IMR-90 (cell line): ENCODE results near the gene COX19. TPM values are rescaled to one million over a fixed set of nuclear protein-coding genes. Genes with fewer than 3 reads are reported as not detected.

Experiments
- ATAC-seq: fragments of 200-7000 bp; cut with Tn5 transposase; 2 replicates; pipeline ENCODE4 v1.9.1; 2020; ENCODE audit warnings: low read depth, mild to moderate bottlenecking, moderate library complexity
- BruUV-seq: library from RNA; stranded (reverse); fragments of 400-500 nt; replicated peaks from 2 replicates; lab custom pipeline; 2021; lab: Mats Ljungman, UMichigan
- CTCF ChIA-PET: fragments of 300-600 bp; formaldehyde crosslinking; extraction: SDS; loops from one replicate; lab custom pipeline; 2021; ENCODE audit warnings: antibody characterized with exemption; lab: Yijun Ruan, JAX
- POLR2A ChIA-PET: fragments of 300-600 bp; sonication (Branson Sonifier 250); formaldehyde crosslinking; loops from one replicate; lab custom pipeline; 2022; ENCODE audit warnings: antibody characterized with exemption; ENCODE audit not compliant: unreplicated experiment; lab: Charles Lee
- DNase-seq: peaks from one replicate; pipeline ENCODE4 v3.0.0; 2013
- H2AFZ ChIP-seq: replicated peaks from 2 replicates; pipeline ENCODE3; 2013; ENCODE audit warnings: low read length, mild to moderate bottlenecking; ENCODE audit not compliant: poor library complexity
- H2AK5ac ChIP-seq: 2 replicates; pipeline ENCODE4 v1.6.1; 2013; ENCODE audit warnings: low read depth, low read length, inconsistent platforms
- H2AK9ac ChIP-seq: replicated peaks from 2 replicates; pipeline ENCODE3; 2013; ENCODE audit warnings: mild to moderate bottlenecking, low read depth, low read length, moderate library complexity; ENCODE audit not compliant: poor library complexity
- H2BK120ac ChIP-seq: 2 replicates; pipeline ENCODE4 v1.6.1; 2013; ENCODE audit warnings: low read depth, low read length, inconsistent platforms
- H2BK15ac ChIP-seq: 3 replicates; pipeline ENCODE4 v1.6.1; 2013; ENCODE audit warnings: low read depth, low read length, inconsistent platforms
- H2BK20ac ChIP-seq: 2 replicates; pipeline ENCODE4 v1.6.1; 2013; ENCODE audit warnings: low read depth, mild to moderate bottlenecking, inconsistent platforms, low read length, moderate library complexity
- H2BK5ac ChIP-seq: 2 replicates; pipeline ENCODE4 v1.6.1; 2013; ENCODE audit warnings: mild to moderate bottlenecking, low read depth, low read length, inconsistent platforms; ENCODE audit not compliant: poor library complexity, severe bottlenecking
- H3K14ac ChIP-seq: replicated peaks from 2 replicates; pipeline ENCODE4 v1.6.1; 2013; ENCODE audit warnings: low read depth, low read length, inconsistent platforms
- H3K18ac ChIP-seq: 2 replicates; pipeline ENCODE4 v1.6.1; 2013; ENCODE audit warnings: low read depth, low read length, control low read depth
- H3K23ac ChIP-seq: 2 replicates; pipeline ENCODE4 v1.6.1; 2013; ENCODE audit warnings: low read depth, low read length, inconsistent platforms
- H3K27ac ChIP-seq: 2 replicates; pipeline ENCODE4 v1.5.1; 2013; ENCODE audit warnings: mild to moderate bottlenecking, control low read depth, low read length; ENCODE audit not compliant: insufficient read depth
- H3K27me3 ChIP-seq: 2 replicates; pipeline ENCODE4 v1.6.1; 2013; ENCODE audit warnings: low read length; ENCODE audit not compliant: control insufficient read depth, insufficient read depth
- H3K36me3 ChIP-seq: 2 replicates; pipeline ENCODE4 v1.6.1; 2013; ENCODE audit warnings: low read length, mixed read lengths; ENCODE audit not compliant: control insufficient read depth, insufficient read depth
- H3K4ac ChIP-seq: 2 replicates; pipeline ENCODE4 v1.6.1; 2013; ENCODE audit warnings: low read depth, low read length, inconsistent platforms
- H3K4me1 ChIP-seq: 2 replicates; pipeline ENCODE4 v1.6.1; 2013; ENCODE audit warnings: low read length, mixed read lengths; ENCODE audit not compliant: control insufficient read depth, insufficient read depth
- H3K4me2 ChIP-seq: 2 replicates; pipeline ENCODE4 v1.6.1; 2013; ENCODE audit warnings: low read depth, mild to moderate bottlenecking, control low read depth, low read length, moderate library complexity
- H3K4me3 ChIP-seq: 2 replicates; pipeline ENCODE4 v1.5.1; 2013; ENCODE audit warnings: low read depth, mild to moderate bottlenecking, control low read depth, low read length, moderate library complexity; ENCODE audit not compliant: insufficient read depth
- H3K56ac ChIP-seq: 2 replicates; pipeline ENCODE4 v1.6.1; 2013; ENCODE audit warnings: low read length, inconsistent platforms; ENCODE audit not compliant: insufficient read depth; ENCODE audit errors: extremely low read depth
- H3K79me1 ChIP-seq, 2 experiments: 2 replicates each; pipeline ENCODE4 v1.6.1; 2013; ENCODE audit warnings: low read length in 2 of 2, inconsistent platforms in 1 of 2, low read depth in 1 of 2
- H3K9ac ChIP-seq: 2 replicates; pipeline ENCODE4 v1.6.1; 2013; ENCODE audit warnings: low read depth, low read length, control low read depth
- H3K9me1 ChIP-seq: 2 replicates; pipeline ENCODE4 v1.6.1; 2013; ENCODE audit warnings: low read length, inconsistent platforms; ENCODE audit not compliant: insufficient read depth
- H3K9me3 ChIP-seq: 2 replicates; pipeline ENCODE4 v1.6.1; 2013; ENCODE audit warnings: low read length; ENCODE audit not compliant: control insufficient read depth, insufficient read depth
- H4K20me1 ChIP-seq: 2 replicates; pipeline ENCODE4 v1.6.1; 2013; ENCODE audit warnings: low read length, inconsistent platforms; ENCODE audit not compliant: insufficient read depth
- H4K5ac ChIP-seq: 2 replicates; pipeline ENCODE4 v1.6.1; 2013; ENCODE audit warnings: mild to moderate bottlenecking, low read depth, low read length, control low read depth
- H4K8ac ChIP-seq, 2 experiments: 2 replicates each; pipeline ENCODE4 v1.6.1; 2013; ENCODE audit warnings: low read depth in 2 of 2, low read length in 2 of 2, control low read depth in 1 of 2, inconsistent platforms in 1 of 2
- H4K91ac ChIP-seq: 2 replicates; pipeline ENCODE4 v1.6.1; 2013; ENCODE audit warnings: low read depth, low read length, inconsistent platforms; ENCODE audit not compliant: insufficient read depth
- BHLHE40 ChIP-seq: fragments of 150-350 bp; IDR thresholded peaks from 2 replicates; pipeline ENCODE4 v1.6.1; 2016; ENCODE audit warnings: mild to moderate bottlenecking, low read depth, low read length
- MAZ ChIP-seq: IDR thresholded peaks from 2 replicates; pipeline ENCODE4 v1.6.1; 2012; ENCODE audit warnings: low read depth, mild to moderate bottlenecking, low read length, improper control_type of control experiment, moderate library complexity, borderline replicate concordance
- SMC3 ChIP-seq: fragments of 150-350 bp; IDR thresholded peaks from 2 replicates; pipeline ENCODE4 v1.6.1; 2016; ENCODE audit warnings: low read depth, mild to moderate bottlenecking, antibody characterized with exemption, low read length, moderate library complexity
- WGBS, 2 experiments: methylation state at CpG; one replicate each; pipeline versions ENCODE4 v1.1.5 to v1.1.7; 2013; ENCODE audit warnings: missing lambda C conversion rate in 2 of 2; ENCODE audit not compliant: insufficient read length in 1 of 2; ENCODE audit errors: extremely low coverage in 2 of 2; 5-methylcytosine and 5-hydroxymethylcytosine counted together
- dilution Hi-C: fragments of 300-500 bp; cut with HindIII; formaldehyde crosslinking; loops from one replicate; pipeline ENCODE4 v1.14.3; 2018; ENCODE audit warnings: low sequenced_read_pairs; ENCODE audit not compliant: unreplicated experiment
- in situ Hi-C: fragments of 300-500 bp; cut with MboI; formaldehyde crosslinking; loops from 3 replicates; pipeline ENCODE4 v1.14.3; 2019; ENCODE audit warnings: low sequenced_read_pairs, inconsistent platforms, mixed read lengths
- intact Hi-C: fragments of 100-400 bp; cut with micrococcal nuclease; formaldehyde crosslinking; loops from 2 replicates; pipeline ENCODE4 v1.10.0; 2022
- polyA plus RNA-seq, 3 experiments: library from polyadenylated mRNA; depleted of rRNA; stranded (reverse); fragments of >200 nt; gene quantifications; 2 replicates each; pipeline ENCODE4 v1.2.3, GENCODE V29; 2012; ENCODE audit warnings: low replicate concordance in 1 of 3
- total RNA-seq: library from RNA; depleted of rRNA; stranded (reverse); fragments of >200 nt; gene quantifications from 2 replicates; pipeline ENCODE4 v1.2.3, GENCODE V29; 2012
- TF ChIP-seq, protein P1 (sequence below): fragments of 150-350 bp; IDR thresholded peaks from 2 replicates; pipeline ENCODE4 v1.6.1; 2017; ENCODE audit warnings: mild to moderate bottlenecking, antibody characterized with exemption, low read length, low read depth

COX19 gene
- total and polyA plus RNA-seq, 2 of the 4 experiments (the other 2 are of a cell fraction), result 3.9 to 7.3 TPM

DNA sequence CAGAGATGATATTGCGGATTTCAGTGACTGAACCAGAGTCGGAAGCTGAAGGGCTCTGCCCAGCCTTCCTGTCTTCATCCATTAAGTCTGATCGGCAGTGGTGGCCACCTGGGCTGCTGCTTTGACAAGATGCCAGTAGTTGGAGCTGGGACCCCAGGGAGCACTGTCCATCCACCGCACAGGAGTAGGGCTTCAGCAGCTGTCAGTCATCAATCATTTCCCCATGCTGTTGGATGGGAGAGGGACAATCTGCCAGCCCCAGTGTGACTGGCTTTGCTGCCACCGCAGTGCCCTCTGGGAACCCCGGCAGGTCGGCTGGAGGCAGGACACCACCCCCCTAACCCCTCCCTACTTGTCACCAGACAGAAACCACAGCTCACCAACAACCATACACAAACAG, 46.0 kb upstream of the COX19 start:
- H2BK120ac ChIP-seq, result no peak overlapping the region
- H3K27ac ChIP-seq, result no peak overlapping the region
- H3K9me3 ChIP-seq, result peaks cover 3% of the 10 kb centered on the region; the same call in 1 of the 2 replicates
- H3K4me1 ChIP-seq, result no peaks in the 10 kb centered on the region
- H3K4me3 ChIP-seq, result no peak overlapping the region
- no peak overlapping the region for H2BK5ac ChIP-seq
- no peak overlapping the region for H4K5ac ChIP-seq
- POLR2A ChIA-PET, result no interaction called here
- peaks cover 5% of the 10 kb centered on the region; the same call in 1 of the 2 replicates for H3K9me1 ChIP-seq
- no TSS peak for BruUV-seq
- DNase-seq (no peak), ATAC-seq (no peak)
- no peak overlapping the region for H2AK9ac ChIP-seq
- H2BK15ac ChIP-seq, result no peak overlapping the region
- in situ Hi-C loops, result no loop called here
- no peak overlapping the region for H3K4ac ChIP-seq
- WGBS, 2 experiments, result 100% methylated on average over 3 of the region's 7 CpGs; no CpG with 5 or more reads in 1 of the 2 experiments
- H3K23ac ChIP-seq, result no peak overlapping the region
- H3K27me3 ChIP-seq, result no peaks in the 10 kb centered on the region
- intact Hi-C loops, result no loop called here
- peaks cover 45% of the 10 kb centered on the region for H4K20me1 ChIP-seq
- no peak overlapping the region for H3K14ac ChIP-seq
- dilution Hi-C loops, result no loop called here
- no peak overlapping the region for H4K91ac ChIP-seq
- H3K4me2 ChIP-seq, result no peak overlapping the region
- no peak overlapping the region for H3K18ac ChIP-seq
- no peak overlapping the region for H2BK20ac ChIP-seq
- H2AK5ac ChIP-seq, result no peak overlapping the region
- peaks cover 11 to 72% of the 10 kb centered on the region in 2 experiments for H3K79me1 ChIP-seq
- H3K56ac ChIP-seq, result no peak overlapping the region
- CTCF ChIA-PET, result no interaction called here
- no peak overlapping the region for H4K8ac ChIP-seq
- H3K9ac ChIP-seq, result no peak overlapping the region
- no peak overlapping the region for H2AFZ ChIP-seq
- peaks cover 37% of the 10 kb centered on the region for H3K36me3 ChIP-seq
- TF ChIP-seq SMC3 (no peak), MAZ (no peak), BHLHE40 (no peak)
- TF ChIP-seq, protein P1, sequence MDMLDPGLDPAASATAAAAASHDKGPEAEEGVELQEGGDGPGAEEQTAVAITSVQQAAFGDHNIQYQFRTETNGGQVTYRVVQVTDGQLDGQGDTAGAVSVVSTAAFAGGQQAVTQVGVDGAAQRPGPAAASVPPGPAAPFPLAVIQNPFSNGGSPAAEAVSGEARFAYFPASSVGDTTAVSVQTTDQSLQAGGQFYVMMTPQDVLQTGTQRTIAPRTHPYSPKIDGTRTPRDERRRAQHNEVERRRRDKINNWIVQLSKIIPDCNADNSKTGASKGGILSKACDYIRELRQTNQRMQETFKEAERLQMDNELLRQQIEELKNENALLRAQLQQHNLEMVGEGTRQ, result no peak
